ENCODE results near the gene TSNAX.
"Not testable (repeated sequence)": the region's sequence is repeated elsewhere in the genome, so short reads cannot be mapped to it uniquely, and the experiment has no call there.

The TSNAX gene

DNA sequence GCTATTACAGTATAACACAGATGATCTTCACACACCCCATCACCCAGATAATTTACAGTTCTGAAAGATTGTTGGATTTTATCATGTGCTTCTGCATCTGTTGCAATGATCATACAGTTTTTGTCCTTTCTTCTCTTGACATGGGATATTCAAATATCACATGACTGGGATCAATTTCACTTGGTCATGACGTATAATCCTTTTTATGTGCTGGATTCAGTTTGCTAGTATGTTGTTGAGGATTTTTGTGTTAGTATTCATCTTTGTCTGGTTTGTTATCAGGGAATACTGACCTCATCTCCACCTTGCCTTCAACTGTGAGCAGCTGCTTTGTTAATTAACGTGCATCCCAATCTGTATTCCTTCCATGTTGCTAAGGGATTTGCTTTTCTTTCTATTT lies 53.4 kb downstream of the TSNAX start:
- Histone ChIP-seq H3K36me3 (ENCODE audit: control insufficient read depth, insufficient read depth, low read length) (no peaks in the 10 kb centered on the region), H3K27ac (ENCODE audit: insufficient read depth, low read depth, low read length, poor library complexity, severe bottlenecking) (no peak overlapping the region), H3K4me3 (ENCODE audit: insufficient read depth, low read depth, low read length) (no peak overlapping the region), H3K27me3 (ENCODE audit: control insufficient read depth, insufficient read depth, low read length, poor library complexity, severe bottlenecking) (no peaks in the 10 kb centered on the region), H3K9me3 (ENCODE audit: control insufficient read depth, low read length) (no peaks in the 10 kb centered on the region), H3K4me1 (ENCODE audit: control insufficient read depth, insufficient read depth, low read length) (no peaks in the 10 kb centered on the region)
- WGBS, 2 experiments: 77 to 100% methylated on average over 2 of the region's 2 CpGs

DNA sequence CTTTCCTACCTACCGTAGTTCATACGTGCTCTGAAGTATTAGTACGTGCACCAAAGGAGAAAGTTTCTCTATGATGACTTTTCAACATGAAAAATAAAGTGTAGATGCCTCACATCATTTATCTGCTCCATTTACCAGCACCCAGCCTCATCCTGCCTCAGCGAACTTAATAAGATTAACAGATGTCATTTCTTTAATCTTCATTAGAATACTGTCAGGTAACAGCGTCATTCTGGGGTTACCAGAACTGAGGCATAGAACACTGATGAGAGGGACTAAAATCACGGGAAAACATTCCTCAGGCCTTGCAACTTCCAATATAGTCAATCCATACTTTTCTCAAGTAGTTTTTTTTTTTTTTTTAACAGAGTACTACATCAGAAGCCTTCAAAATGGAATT lies 54.9 kb downstream of the TSNAX start:
- Histone ChIP-seq H3K27ac (ENCODE audit: insufficient read depth, low read depth, low read length, poor library complexity, severe bottlenecking) (no peak overlapping the region), H3K4me1 (ENCODE audit: control insufficient read depth, insufficient read depth, low read length) (no peaks in the 10 kb centered on the region), H3K27me3 (ENCODE audit: control insufficient read depth, insufficient read depth, low read length, poor library complexity, severe bottlenecking) (no peaks in the 10 kb centered on the region), H3K4me3 (ENCODE audit: insufficient read depth, low read depth, low read length) (no peak overlapping the region), H3K9me3 (ENCODE audit: control insufficient read depth, low read length) (no peaks in the 10 kb centered on the region), H3K36me3 (ENCODE audit: control insufficient read depth, insufficient read depth, low read length) (no peaks in the 10 kb centered on the region)
- WGBS, 2 experiments: 90 to 92% methylated on average over 6 of the region's 6 CpGs

- Histone ChIP-seq H3K27ac (ENCODE audit: insufficient read depth, low read depth, low read length, poor library complexity, severe bottlenecking) (no peak overlapping the region), H3K27me3 (ENCODE audit: control insufficient read depth, insufficient read depth, low read length, poor library complexity, severe bottlenecking) (no peaks in the 10 kb centered on the region)
These were observed 55.6 kb downstream of the TSNAX start for GRCh38 chr1:231584117-231584516.

DNA sequence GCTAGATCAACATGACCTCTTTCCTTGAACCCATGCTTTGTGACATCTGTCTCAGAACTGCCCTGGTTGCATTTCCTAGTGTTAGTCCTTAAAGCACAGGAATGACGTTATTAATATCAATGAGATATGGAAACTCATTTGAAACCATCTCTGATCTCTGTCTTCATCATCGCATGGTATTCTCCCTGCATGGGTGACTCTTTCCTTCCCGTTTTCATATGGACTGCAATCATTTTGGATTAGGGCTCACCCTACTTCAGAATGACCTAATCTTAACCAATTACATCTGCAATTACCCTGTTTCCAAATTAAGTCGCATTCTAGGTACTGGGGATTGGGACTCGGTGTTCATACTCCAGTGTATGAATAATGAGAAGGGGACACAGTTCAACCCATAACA lies 56.5 kb downstream of the TSNAX start:
- no peaks in the 10 kb centered on the region for H3K36me3 ChIP-seq (ENCODE audit: control insufficient read depth, insufficient read depth, low read length)
- H3K4me3 ChIP-seq (ENCODE audit: insufficient read depth, low read depth, low read length): no peak overlapping the region
- no peak overlapping the region for H3K27ac ChIP-seq (ENCODE audit: insufficient read depth, low read depth, low read length, poor library complexity, severe bottlenecking)
- WGBS, 2 experiments: 91 to 94% methylated on average over 5 of the region's 5 CpGs
- H3K27me3 ChIP-seq (ENCODE audit: control insufficient read depth, insufficient read depth, low read length, poor library complexity, severe bottlenecking): no peaks in the 10 kb centered on the region
- no peaks in the 10 kb centered on the region for H3K4me1 ChIP-seq (ENCODE audit: control insufficient read depth, insufficient read depth, low read length)
- no peaks in the 10 kb centered on the region for H3K9me3 ChIP-seq (ENCODE audit: control insufficient read depth, low read length)

More at GRCh38 chr1:231584117-231584516, 55.6 kb downstream of the TSNAX start:
- Histone ChIP-seq H3K9me3 (ENCODE audit: control insufficient read depth, low read length) (no peaks in the 10 kb centered on the region), H3K4me3 (ENCODE audit: insufficient read depth, low read depth, low read length) (no peak overlapping the region), H3K36me3 (ENCODE audit: control insufficient read depth, insufficient read depth, low read length) (no peaks in the 10 kb centered on the region), H3K4me1 (ENCODE audit: control insufficient read depth, insufficient read depth, low read length) (no peaks in the 10 kb centered on the region)
- WGBS, 2 experiments: 94 to 95% methylated on average over 2 to 3 of the region's 3 CpGs

DNA sequence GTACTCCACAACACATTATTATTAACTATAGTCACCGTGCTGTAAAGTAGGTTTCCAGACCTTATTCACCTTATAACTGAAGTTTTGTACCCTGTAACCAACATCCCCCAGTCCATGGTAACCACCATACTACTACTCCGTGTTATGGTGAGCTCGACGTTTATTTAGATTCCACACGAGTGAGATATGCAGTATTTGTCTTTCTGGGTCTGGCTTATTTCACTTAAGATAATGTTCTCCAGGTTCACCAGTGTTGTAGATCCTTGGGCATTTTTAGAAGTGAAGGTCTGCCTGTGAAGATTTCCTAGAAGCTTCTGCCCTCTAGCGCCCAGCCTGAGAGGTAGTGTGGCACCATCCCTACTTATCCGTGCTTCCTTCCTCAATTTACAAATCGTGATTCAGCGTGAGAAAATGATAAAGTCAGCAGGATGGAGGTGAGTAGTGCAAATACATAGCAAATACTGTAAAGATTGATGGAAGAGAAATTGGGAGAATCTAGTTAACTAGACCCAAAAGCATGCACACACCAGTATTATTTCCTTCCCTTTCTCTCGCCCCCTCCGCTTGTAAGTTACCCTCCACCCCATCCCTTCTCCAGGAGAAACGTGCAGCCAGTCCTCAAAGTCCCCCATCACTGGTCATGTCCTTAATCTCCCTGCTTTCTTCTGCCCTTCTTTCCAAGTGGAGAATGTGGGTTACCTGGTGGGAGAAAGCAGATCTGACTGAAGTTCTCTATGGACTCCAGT lies 62.2 kb downstream of the TSNAX start:
- H3K27ac ChIP-seq (ENCODE audit: insufficient read depth, low read depth, low read length, poor library complexity, severe bottlenecking): no peak overlapping the region
- no peaks in the 10 kb centered on the region for H3K4me1 ChIP-seq (ENCODE audit: control insufficient read depth, insufficient read depth, low read length)
- H3K9me3 ChIP-seq (ENCODE audit: control insufficient read depth, low read length): no peaks in the 10 kb centered on the region
- no peak overlapping the region for H3K4me3 ChIP-seq (ENCODE audit: insufficient read depth, low read depth, low read length)
- 42 to 48% methylated on average over 11 to 12 of the region's 12 CpGs for WGBS, 2 experiments
- H3K27me3 ChIP-seq (ENCODE audit: control insufficient read depth, insufficient read depth, low read length, poor library complexity, severe bottlenecking): no peaks in the 10 kb centered on the region
- H3K36me3 ChIP-seq (ENCODE audit: control insufficient read depth, insufficient read depth, low read length): no peaks in the 10 kb centered on the region

GRCh38 chr1:231591466-231591865 lies 63.0 kb downstream of the TSNAX start:
- no peaks in the 10 kb centered on the region for H3K27me3 ChIP-seq (ENCODE audit: control insufficient read depth, insufficient read depth, low read length, poor library complexity, severe bottlenecking)
- WGBS, 2 experiments: 90% methylated on average over 10 of the region's 11 CpGs
- H3K9me3 ChIP-seq (ENCODE audit: control insufficient read depth, low read length): no peaks in the 10 kb centered on the region
- no peak overlapping the region for H3K27ac ChIP-seq (ENCODE audit: insufficient read depth, low read depth, low read length, poor library complexity, severe bottlenecking)
- no peak overlapping the region for H3K4me3 ChIP-seq (ENCODE audit: insufficient read depth, low read depth, low read length)
- no peaks in the 10 kb centered on the region for H3K36me3 ChIP-seq (ENCODE audit: control insufficient read depth, insufficient read depth, low read length)
- no peaks in the 10 kb centered on the region for H3K4me1 ChIP-seq (ENCODE audit: control insufficient read depth, insufficient read depth, low read length)

GRCh38 chr1:231592809-231593208 lies 64.3 kb downstream of the TSNAX start:
- Histone ChIP-seq H3K4me1 (ENCODE audit: control insufficient read depth, insufficient read depth, low read length) (no peaks in the 10 kb centered on the region), H3K4me3 (ENCODE audit: insufficient read depth, low read depth, low read length) (no peak overlapping the region), H3K27ac (ENCODE audit: insufficient read depth, low read depth, low read length, poor library complexity, severe bottlenecking) (no peak overlapping the region), H3K27me3 (ENCODE audit: control insufficient read depth, insufficient read depth, low read length, poor library complexity, severe bottlenecking) (no peaks in the 10 kb centered on the region), H3K36me3 (ENCODE audit: control insufficient read depth, insufficient read depth, low read length) (no peaks in the 10 kb centered on the region), H3K9me3 (ENCODE audit: control insufficient read depth, low read length) (no peaks in the 10 kb centered on the region)
- 0% methylated on average over 1 of the region's 1 CpG; no CpG with 5 or more reads in 1 of the 2 experiments for WGBS, 2 experiments

DNA sequence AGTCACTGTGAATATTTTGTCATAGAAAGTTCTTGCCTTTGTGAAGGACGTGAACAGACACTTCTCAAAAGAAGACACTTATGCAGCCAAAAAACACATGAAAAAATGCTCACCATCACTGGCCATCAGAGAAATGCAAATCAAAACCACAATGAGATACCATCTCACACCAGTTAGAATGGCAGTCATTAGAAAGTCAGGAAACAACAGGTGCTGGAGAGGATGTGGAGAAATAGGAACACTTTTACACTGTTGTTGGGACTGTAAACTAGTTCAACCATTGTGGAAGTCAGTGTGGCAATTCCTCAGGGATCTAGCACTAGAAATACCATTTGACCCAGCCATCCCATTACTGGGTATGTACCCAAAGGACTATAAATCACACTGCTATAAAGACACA lies 64.8 kb downstream of the TSNAX start:
- not testable (repeated sequence) for H3K36me3 ChIP-seq (ENCODE audit: control insufficient read depth, insufficient read depth, low read length); H3K4me3 ChIP-seq (ENCODE audit: insufficient read depth, low read depth, low read length); H3K27me3 ChIP-seq (ENCODE audit: control insufficient read depth, insufficient read depth, low read length, poor library complexity, severe bottlenecking); H3K27ac ChIP-seq (ENCODE audit: insufficient read depth, low read depth, low read length, poor library complexity, severe bottlenecking); H3K9me3 ChIP-seq (ENCODE audit: control insufficient read depth, low read length); H3K4me1 ChIP-seq (ENCODE audit: control insufficient read depth, insufficient read depth, low read length)
- 83% methylated on average over 1 of the region's 1 CpG; no CpG with 5 or more reads in 1 of the 2 experiments for WGBS, 2 experiments

GRCh38 chr1:231594123-231594522 lies 65.7 kb downstream of the TSNAX start:
- 96 to 97% methylated on average over 2 of the region's 2 CpGs for WGBS, 2 experiments
- Histone ChIP-seq H3K27me3 (ENCODE audit: control insufficient read depth, insufficient read depth, low read length, poor library complexity, severe bottlenecking) (no peaks in the 10 kb centered on the region), H3K4me1 (ENCODE audit: control insufficient read depth, insufficient read depth, low read length) (no peaks in the 10 kb centered on the region), H3K27ac (ENCODE audit: insufficient read depth, low read depth, low read length, poor library complexity, severe bottlenecking) (no peak overlapping the region), H3K9me3 (ENCODE audit: control insufficient read depth, low read length) (no peaks in the 10 kb centered on the region), H3K4me3 (ENCODE audit: insufficient read depth, low read depth, low read length) (no peak overlapping the region), H3K36me3 (ENCODE audit: control insufficient read depth, insufficient read depth, low read length) (no peaks in the 10 kb centered on the region)

GRCh38 chr1:231594749-231595148 lies 66.3 kb downstream of the TSNAX start:
- Histone ChIP-seq H3K4me3 (ENCODE audit: insufficient read depth, low read depth, low read length) (no peak overlapping the region), H3K36me3 (ENCODE audit: control insufficient read depth, insufficient read depth, low read length) (no peaks in the 10 kb centered on the region), H3K4me1 (ENCODE audit: control insufficient read depth, insufficient read depth, low read length) (no peaks in the 10 kb centered on the region), H3K9me3 (ENCODE audit: control insufficient read depth, low read length) (no peaks in the 10 kb centered on the region), H3K27ac (ENCODE audit: insufficient read depth, low read depth, low read length, poor library complexity, severe bottlenecking) (no peak overlapping the region), H3K27me3 (ENCODE audit: control insufficient read depth, insufficient read depth, low read length, poor library complexity, severe bottlenecking) (no peaks in the 10 kb centered on the region)
- 86 to 88% methylated on average over 4 of the region's 4 CpGs for WGBS, 2 experiments

Data from ectodermal cell (in vitro differentiated cells).